Dermis blood vessel endothelial cell (primary cell): Measurements from ENCODE around the gene PAX5. TPM values are rescaled to one million over a fixed set of nuclear protein-coding genes. Genes with fewer than 3 reads are reported as not detected.

ENCODE experiments used
- DNase-seq: peaks from one replicate; pipeline ENCODE4 v3.0.0; 2010
- total RNA-seq: library from RNA; depleted of rRNA; stranded (reverse); fragments of >200 nt; gene quantifications from 2 replicates; pipeline ENCODE4 v1.2.3, GENCODE V29; 2014

Gene PAX5
- total RNA-seq, 1 donor from 2014 or later = not detected

DNA sequence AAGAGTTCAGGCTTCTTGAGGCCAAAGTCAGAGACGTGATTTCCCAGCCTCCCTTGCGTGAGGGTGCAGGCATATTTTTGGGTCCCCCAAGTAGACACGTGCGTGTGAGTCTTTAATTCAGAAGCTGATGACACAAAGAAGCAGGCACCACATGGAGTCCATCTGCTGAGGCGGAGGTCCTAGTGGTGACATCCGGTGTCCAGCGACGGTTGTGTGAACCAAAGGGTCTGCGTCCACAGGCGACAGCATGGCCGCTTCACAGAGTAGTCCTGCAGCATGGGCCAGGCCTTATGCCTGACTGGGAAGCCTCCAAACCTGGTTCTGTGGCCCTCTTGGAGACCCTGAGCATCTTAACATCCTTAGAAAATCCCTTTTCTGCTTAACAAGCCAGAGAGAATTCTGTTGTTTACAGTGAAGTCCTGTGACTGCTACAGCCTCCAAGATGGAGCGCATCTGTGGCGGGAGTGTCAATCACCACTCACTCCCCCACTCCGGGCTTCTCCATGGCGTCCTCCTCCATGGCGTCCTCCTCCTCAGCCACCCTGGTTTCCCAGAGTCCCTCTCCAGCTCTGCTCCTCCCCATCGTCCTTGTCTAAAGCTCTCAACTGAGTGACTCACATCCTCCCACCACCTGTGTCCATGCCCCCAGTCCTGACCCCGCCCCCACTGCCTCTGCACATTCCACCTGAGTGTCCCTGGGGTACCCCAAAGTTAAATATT is 133.8 kb downstream of the PAX5 start:
- no peak for DNase-seq

DNA sequence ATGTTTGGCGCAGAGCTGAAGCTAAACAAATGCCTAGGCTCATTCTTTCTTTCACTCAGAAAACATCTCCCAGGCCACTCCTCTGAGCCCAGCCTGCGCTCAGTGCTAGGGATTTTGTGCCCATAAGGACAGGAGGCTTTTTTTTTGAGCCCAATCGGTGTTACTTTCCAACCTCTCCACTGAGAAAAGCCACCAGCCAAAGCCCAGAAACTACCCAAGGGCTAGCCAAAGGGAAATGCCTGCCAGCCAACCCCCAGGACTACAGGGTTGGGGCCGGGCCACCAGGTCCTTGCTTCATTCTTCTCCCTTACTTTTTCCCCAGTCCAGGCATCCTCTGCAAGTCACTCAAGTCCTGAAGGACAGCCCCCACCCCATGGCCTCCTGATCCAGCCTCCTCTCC is 134.7 kb downstream of the PAX5 start:
- no peak for DNase-seq

DNA sequence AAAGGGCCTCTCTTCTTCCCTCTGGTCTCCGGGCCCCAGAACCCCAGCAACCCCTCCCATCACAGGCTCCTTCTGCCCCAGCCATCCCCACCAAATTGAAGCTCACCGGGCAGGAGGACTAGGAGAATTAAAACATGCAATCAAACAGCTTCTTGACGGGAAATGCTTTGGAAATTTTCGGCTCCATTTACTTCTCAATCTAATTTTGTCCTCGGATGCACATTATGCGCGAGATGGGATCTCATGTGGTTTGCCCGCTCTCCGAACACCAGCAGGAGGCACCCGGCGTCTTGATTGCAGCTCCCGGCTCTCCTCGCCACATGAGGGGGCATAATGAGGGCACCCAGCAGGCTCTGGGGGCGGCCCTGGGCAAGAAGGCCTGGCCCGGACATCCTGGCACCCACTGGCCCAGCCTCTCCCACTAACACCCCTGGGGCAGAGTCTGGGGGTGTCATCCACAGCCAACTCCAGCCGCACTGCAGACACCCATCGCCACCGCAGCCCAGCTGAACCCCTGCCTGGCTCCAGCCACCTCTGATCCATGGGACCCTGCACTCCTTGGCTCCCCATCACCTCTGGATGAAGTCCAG is 135.5 kb downstream of the PAX5 start:
- no peak for DNase-seq

DNA sequence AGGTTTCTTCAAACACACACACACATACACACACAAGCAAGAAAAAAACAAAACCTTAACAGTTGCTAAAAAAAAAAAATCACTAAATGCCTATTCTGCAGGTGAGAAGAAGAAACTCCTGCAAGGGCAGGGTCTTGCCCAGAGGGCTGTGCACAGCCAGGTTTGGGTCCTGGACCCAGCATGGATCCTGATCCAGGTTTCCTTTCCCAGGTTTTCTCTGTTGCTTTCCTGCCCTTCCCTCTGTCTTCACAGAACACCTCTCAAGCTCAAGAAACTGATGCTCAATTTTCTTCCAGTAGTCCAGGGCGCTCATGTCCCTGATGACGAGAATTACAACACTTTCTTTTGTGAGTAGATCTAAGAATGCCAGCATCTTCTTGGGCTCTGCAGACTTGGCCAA is 136.6 kb downstream of the PAX5 start:
- no peak for DNase-seq

DNA sequence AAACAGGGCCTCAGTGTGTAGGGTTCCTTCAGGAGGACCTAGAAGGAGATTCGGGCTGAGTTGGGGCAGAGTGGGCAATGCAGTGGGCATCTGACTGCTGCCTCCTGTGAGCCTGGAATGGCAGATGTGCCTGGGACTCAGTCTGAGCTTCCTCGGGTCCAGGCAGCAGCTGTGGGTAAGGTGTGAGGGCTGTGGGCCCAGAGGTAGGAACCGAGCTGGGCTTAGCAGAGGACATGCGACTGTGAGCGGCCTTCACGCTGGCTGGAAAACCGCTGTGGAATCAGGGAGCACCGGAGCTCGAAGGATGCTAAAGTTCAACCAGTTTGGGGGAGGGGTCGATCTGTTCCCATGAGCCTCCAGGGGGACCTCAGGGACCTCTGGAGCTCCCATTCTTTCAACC is 137.0 kb downstream of the PAX5 start:
- DNase-seq = no peak

DNA sequence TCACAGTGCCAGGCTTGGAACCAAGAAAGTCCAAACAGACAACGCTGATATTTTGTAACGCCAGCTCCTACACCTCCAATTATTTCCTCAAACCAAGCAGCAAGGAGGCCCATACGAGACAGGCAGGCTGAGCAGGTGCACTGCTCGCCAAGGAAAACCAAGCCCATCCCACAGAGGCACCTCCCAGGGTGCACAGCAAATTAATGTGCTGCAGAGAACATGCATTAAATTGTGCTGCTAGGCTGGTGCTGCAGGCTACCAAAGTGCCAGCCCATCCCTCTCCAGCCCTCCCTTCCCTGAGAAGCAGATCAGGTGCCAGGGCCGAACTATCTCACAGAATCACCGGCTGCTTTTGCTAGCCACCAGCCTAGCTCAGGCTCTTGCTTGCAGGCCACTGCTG is 137.8 kb downstream of the PAX5 start:
- DNase-seq = no peak

DNA sequence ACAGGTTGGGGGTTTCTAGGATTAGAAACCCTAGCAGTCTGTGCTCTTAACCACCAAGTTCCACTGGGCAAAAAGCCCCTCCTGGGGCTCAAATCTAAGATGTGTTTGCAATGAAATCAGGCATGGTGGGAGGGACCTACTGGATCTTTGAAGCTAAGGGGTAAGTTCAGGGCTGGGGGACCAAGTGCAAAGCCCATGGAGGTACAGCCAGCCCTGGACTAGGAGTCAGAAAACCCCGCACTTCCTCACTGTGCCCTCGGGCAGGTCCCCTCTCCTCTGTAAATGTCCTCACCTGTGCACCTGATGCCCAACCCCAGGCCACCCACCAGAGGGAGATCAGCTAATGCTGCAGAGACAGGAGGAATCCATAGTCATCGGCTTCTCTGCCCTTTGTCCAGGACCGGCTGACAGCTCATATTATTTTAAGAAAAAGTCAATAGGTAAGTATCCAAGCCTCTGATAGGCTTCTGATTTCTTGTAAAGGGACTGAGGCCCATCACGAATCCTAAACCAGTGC is 138.3 kb downstream of the PAX5 start:
- no peak for DNase-seq

DNA sequence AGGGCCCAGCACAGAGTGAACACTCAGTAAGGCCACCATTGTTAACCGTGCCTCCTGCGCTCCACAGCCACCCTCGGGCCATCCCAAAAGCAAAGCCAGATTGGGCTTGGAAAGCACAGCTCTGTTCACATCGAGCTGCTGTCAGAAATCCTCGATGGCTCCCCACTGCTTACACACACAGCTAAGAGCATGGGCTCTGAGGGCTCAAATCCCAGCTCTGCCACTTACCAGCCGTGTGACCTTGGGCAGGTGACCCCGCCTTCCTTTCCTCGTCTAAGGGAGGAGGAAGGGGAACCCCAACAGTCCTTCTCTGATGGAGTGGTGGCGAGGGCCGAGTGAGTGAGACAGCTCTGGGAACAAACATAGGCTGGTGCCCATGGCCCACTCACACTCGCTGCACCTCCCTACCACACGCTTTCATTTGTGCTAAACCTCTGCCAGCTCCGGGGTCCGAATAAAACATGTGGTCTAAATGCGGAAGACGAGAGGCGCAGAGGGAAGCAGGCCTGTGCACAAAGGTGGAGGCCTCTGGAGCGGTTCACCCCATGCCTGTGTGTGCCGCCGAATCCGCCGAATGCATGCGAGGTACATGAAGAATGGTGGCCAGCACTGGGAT is 139.3 kb downstream of the PAX5 start:
- no peak for DNase-seq

DNA sequence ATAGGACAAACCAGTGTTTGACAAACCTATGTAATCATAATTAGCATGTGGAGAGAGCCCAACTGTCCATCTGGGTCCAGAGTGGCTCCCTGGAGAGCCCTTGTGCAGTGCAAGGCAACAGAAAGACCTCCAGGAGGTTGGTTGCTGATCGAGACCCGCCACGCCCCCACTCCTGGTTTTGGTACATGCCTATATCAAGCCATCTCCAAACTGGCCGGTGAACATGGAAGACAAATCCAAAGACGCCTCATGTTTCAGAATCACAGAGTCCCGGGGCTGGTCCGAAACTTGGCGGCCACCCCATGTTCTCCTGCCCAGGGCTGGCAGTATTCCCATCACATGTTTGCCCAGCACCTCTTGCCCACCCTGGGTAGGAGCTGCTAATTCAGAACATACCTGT is 140.2 kb downstream of the PAX5 start:
- DNase-seq = no peak

DNA sequence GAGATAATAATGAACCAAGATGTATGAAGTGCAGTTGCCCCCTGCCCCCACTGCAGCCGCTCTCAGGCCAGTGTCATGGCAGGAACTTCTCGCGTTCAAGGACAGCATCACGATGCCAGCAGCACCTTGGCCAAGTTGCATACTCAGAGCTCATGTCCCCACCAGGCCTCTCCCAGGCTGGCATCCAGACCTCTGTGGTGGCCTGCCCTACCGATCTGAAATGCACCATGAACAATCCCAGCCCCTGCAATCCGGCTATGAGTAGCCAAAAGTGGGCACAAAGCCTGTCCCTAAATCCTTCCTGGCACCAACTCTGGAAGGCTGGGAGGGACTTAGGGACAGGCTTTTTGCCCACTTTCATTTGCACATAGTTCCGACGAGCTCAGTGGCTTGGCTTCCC is 140.9 kb downstream of the PAX5 start:
- DNase-seq = no peak

DNA sequence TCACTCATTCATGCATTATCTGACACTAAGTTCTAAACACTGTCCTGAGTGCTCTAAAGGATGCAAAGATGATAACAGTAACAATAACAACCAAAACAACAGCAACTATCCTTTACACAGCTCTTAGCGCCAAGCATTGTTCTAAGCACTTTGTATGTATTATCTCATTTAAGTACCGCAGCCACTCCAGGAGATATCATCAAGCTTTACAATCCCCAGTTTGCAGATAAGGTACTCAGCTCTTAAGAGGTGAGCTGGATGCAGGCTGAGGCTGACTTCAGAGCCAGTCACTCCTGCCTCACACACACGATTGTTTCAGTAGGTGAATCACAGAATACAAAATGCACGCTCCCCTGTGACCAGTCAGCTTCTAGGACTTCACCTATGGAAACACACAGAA is 141.8 kb downstream of the PAX5 start:
- no peak for DNase-seq

DNA sequence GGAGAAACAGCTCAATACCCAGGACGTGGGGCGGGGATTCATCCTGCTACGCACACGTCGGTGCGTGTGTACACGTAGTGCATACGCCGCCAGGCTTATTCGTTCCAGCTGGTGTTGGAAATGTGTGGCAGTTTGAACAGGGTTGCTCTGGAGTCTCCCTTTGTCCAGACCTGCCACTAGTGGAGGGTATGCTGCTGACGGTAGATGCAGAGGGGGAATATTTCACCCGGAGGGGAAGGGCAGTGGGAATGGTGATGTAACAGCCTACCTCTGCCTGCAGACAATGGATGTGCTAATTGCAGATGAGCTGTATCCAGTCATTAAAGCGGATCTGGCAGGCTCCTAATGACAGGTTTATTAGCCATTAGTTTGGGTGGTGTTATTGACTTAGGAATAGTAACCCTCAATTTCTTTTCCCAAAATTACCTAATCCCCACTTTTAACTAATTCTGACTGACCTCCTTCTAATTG is 142.7 kb downstream of the PAX5 start:
- no peak for DNase-seq

DNA sequence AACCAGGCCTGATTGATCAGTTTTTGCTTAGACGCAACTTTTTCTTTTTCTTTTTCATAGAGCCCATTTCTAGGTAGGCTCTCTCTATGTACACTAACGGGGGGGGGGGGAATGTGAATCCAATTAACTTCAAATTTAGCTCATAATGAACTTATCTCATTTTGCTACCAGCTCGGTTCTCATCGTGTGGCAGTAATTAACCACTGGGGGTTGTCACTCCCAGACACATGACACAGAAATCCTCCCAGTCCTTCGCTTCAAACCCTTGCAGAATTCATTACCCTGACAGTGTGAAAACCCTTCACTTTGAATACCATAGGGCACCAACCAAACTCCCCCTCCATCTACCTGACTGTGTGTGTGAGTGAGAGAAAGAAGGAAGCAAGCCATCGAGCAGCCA is 144.2 kb downstream of the PAX5 start:
- DNase-seq = no peak

DNA sequence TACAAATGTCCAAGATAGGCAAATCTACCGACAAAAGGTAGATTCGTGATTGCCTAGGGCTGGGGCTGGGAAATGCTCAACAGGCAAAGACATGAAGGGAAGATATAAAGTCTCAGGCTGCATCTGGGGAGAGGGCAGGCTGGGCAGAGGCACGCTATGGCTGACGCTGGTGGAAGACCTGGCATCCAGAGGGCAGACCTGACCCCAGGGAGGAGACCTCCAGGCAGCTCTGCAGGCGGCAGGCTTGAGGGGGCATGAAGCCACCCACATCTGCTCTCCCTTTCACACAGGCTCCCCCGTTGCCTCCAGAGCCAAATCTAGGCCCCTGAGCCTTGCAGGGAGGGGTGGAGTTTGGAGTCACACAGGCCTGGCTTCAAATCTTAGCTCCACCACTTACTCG is 145.5 kb downstream of the PAX5 start:
- no peak for DNase-seq

DNA sequence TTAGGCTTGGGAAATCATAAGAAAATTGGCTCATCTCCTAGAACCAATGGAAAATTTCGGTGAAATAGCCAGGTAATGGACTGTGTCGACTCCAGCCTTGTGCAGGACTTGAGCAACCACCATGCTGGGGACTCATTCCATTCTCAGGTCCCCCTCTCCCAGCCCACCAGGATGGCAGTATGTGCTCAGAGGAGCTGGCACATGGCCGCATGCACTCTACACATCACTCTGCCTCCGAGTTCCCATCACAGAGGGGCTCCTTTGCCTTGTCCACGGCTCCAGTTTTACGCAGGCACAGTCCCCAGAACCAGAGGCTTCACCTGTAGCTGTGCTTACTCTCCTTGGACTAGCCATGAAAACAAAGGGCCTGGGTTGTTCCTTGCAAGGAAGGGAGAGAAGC is 149.3 kb downstream of the PAX5 start:
- DNase-seq = no peak

DNA sequence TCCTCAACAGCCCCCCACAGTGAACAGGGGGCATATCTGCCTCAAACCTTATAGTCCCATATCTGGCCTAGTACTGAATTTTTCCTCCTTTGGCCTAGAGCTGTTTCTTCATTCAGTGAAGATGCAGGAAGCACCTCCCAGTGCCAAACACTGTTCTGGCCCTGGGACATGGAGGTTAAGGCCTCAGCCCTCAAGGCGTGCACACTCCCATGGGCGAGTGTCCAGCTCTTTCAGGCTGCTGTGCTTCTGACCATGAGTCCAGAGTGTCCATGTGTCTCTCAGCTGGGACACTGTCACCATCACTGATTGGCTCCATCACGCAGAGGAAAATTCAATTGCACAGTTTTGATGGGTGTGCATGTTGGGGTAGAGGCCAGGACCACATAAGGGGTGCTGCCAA is 151.5 kb downstream of the PAX5 start:
- no peak for DNase-seq

DNA sequence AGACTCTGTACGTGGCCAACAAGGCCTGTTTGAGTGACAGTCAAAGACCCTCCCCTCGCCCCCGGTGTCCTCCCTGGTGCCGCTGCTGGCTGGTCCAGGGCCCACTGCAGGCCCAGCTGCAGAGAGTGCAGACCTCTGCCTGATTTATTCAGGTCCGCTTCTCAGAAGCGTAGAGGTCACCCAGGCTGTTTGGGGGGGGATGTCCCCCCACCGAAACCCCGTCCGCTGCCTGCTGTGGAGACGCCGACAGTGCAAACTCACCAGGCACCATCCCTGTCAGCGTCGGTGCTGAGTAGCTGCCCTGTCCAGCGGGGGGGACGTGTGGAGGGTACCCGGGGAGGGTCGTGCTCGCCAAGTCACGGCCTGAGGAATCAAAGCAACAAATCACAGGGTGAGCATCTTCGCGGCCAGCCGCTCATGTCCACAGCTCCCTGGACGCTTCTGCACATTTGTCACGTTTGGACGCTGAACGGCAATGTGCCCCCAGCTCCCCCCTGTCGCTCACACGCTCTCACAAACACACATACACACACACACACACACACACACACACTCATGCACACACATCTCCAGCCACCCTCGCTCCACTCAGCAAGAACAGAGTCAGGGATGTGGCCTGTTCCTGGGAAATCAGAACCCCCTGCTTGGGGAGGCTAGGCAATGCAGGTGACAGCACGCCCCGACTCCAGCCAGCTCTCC is 152.2 kb downstream of the PAX5 start:
- DNase-seq = no peak

DNA sequence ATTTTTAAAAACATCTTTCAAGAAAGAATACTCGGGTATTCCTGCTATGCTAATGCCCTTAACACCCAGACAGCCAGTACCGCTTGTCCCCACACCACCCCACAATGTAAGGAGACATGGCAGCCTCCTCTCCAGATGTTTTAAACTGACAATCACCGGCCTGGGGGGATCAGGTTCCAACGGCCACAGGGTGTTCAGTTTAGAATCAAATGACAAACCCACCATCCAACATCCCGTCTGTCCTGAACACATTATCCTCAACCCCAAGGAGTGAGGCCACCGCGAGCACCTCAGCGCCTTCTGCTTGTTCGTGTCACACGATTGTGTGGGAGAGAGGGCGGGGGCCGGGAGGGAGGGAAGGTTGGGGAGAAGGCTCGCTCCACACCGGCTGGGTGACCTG is 152.8 kb downstream of the PAX5 start:
- no peak for DNase-seq

DNA sequence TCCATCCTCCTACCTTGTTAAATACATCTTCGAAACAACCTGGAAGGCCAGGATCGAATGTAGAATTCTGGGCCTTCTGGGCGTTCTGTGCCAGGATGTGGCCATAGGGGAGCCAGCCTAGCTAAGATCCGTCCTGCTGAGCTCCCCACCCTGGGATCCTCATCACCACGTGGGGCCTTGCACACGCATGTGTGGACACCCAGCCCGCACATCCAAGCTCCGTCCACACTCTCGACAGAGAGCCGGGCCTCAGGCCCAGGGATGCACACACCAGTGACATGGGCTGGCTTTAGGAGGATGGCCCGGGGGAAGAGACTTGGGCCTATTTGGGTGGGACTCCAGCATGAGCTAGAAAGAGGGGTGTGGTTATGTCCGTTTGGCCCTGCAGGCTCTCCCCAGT is 154.0 kb downstream of the PAX5 start:
- no peak for DNase-seq

DNA sequence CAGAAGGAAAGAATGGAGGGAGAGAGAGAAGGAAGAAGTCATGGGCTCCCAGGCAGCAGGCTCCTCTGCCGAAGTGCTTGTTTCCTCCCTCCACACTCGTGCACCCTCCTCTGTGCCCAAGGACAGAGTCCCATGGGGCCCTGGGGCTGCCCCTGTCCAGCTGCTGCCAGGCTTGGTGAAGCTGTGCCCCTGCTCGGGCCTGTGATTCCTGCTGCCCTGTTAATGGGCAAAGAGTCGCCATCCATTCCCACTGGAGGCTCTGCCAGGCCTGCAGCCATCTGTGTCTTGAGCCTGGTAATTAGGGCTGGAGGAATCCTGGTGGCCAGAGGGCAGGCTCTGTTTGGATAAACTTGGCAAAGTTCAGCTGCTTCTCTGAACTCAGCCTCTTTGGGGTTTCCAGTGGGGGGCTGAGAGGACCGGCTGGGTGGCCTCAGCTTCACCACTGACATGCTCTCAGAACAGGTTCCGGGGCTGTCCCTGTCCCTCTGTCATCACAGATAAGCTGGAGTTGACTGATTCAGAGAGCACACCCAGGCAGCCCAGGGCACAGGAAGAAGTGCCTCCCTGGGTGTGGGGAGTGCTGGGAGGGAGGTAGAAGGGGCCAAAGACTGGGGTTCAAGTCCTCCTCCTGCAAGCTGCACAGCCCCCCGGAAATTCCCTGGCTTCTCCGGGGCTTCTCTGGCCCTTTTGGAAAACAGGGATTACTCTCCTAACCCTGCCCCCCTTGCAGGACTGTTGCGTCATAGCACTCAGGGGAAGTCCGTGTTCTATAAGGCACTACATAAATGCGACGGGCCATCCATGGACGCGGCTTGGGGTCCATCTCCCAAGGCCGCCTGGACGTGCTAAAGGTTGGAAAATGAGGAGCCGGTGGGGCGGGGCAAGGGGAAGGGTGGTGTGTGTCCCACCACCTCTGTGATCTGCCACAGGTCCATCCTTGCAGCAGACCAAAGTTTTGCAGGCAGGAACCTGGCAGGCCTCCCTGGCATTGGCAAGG is 154.8 kb downstream of the PAX5 start:
- DNase-seq = no peak

DNA sequence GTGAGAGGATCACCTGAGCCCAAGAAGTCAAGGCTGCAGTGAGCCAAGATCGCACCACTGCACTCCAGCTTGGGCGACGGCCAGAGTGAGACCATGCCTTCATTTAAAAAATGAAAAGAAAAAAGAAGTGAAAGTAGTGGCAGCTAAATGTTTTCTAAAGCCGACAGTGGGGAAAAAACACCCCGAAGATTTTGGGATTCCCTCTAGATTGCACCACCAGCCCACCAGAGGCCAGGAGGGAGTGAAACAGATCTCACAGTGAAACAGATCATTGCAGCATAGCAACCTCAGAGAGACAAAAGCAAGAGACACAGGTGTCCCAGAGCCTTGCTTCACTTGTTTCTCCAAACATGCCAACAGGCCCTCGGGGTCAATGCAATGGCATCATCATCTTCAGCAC is 156.8 kb downstream of the PAX5 start:
- no peak for DNase-seq

DNA sequence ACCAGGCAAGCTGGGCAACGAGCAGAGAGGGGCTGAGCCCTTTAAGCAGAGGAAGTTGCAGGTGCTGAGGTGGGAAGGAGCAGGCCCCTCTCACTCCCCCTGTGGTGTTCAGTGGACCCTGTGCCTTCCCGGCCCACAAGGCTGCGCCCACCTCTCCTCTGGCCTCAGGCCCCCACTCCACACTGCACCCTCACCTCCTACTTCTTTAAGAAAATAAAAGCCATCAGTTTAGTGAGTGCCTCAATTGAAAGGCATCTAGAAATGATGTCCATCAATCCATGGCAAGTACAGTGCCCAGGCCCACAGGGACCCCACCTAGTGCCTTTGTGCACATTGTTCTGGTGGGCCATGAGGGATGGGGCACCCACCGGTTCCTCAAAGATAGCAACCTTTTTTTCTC is 158.0 kb downstream of the PAX5 start:
- no peak for DNase-seq
